Lung (tissue), 12 donors: Measurements from ENCODE around the gene TBC1D2. TPM values are rescaled to one million over a fixed set of nuclear protein-coding genes. Genes with fewer than 3 reads are reported as not detected.

Experiments
- ATAC-seq: fragments of 200-7000 bp; cut with Tn5 transposase; one replicate; pipeline ENCODE4 v1.9.1; 2020; ENCODE audit warnings: moderate number of reproducible peaks; ENCODE audit not compliant: insufficient read depth, low FRiP score
- DNase-seq, 3 donors: peaks; one replicate each; pipeline ENCODE4 v3.0.0-alpha.2; 2013 to 2017
- H3K27ac ChIP-seq, 2 donors: one replicate each; pipeline ENCODE4 v1.5.1; 2013; ENCODE audit warnings: mild to moderate bottlenecking in 2 of 2, moderate library complexity in 2 of 2, control low read depth in 1 of 2, inconsistent platforms in 1 of 2, low read depth in 1 of 2, low read length in 1 of 2
- H3K27me3 ChIP-seq, 3 donors: one replicate each; pipeline ENCODE4 v1.5.1; 2013; ENCODE audit warnings: low read length in 2 of 3; ENCODE audit not compliant: control insufficient read depth in 3 of 3, insufficient read depth in 3 of 3
- H3K36me3 ChIP-seq, 4 donors: one replicate each; pipeline ENCODE4 v1.5.1; 2013; ENCODE audit warnings: low read length in 4 of 4, mild to moderate bottlenecking in 1 of 4, moderate library complexity in 1 of 4; ENCODE audit not compliant: control insufficient read depth in 4 of 4, insufficient read depth in 4 of 4
- H3K4me1 ChIP-seq, 5 donors: one replicate each; pipeline ENCODE4 v1.5.1; 2013; ENCODE audit warnings: low read length in 5 of 5, mild to moderate bottlenecking in 2 of 5, moderate library complexity in 1 of 5; ENCODE audit not compliant: control insufficient read depth in 5 of 5, insufficient read depth in 5 of 5
- H3K4me3 ChIP-seq: one replicate; pipeline ENCODE4 v1.5.1; 2013; ENCODE audit warnings: mild to moderate bottlenecking, control low read depth, moderate library complexity
- H3K9ac ChIP-seq, 2 donors: one replicate each; pipeline ENCODE4 v1.5.1; 2013; ENCODE audit warnings: low read length in 2 of 2, control low read depth in 1 of 2; ENCODE audit not compliant: insufficient read depth in 1 of 2
- H3K9me3 ChIP-seq, 4 donors: one replicate each; pipeline ENCODE4 v1.5.1; 2013; ENCODE audit warnings: low read length in 3 of 4, mild to moderate bottlenecking in 1 of 4, moderate library complexity in 1 of 4; ENCODE audit not compliant: control insufficient read depth in 4 of 4, insufficient read depth in 3 of 4
- CTCF ChIP-seq: IDR thresholded peaks from 2 replicates; pipeline ENCODE4 v1.5.1; 2012; ENCODE audit warnings: mild to moderate bottlenecking; ENCODE audit errors: control extremely low read depth, extremely low read depth
- WGBS, 2 donors: extraction: QIAGEN DNeasy Blood & Tissue Kit; methylation state at CpG; one replicate each; pipeline ENCODE4 v1.1.7; 2013; 5-methylcytosine and 5-hydroxymethylcytosine counted together
- polyA plus RNA-seq, 2 donors: library from polyadenylated mRNA; stranded (reverse); fragments of 200-250 nt; gene quantifications; one replicate each; pipeline ENCODE4 v1.2.1, GENCODE V29; 2013
- total RNA-seq, 2 donors: library from RNA; depleted of rRNA in 1 of 2; stranded (reverse); fragments of >200 nt in 1 of 2; gene quantifications; one replicate each; pipeline ENCODE4 v1.2.1, GENCODE V29; 2014 to 2021
- donor health status: control.
- donor health status: control.
- donor health status: Bipolar disorder and iron deficiency.
- donor health status: healthy.
- donor health status: DM: yes; HTN: yes; CAD: no.

Gene TBC1D2
- total and polyA plus RNA-seq, 4 donors = 31.3 to 73.0 (median 56.1) TPM

GRCh38 chr9:98154678-98155077 lies 100.8 kb downstream of the TBC1D2 start:
- TF ChIP-seq CTCF = no peak
- DNase-seq (no peak), ATAC-seq (no peak)
- no peak overlapping the region for H3K27ac ChIP-seq
- WGBS, 2 donors = 80 to 90% methylated on average over 2 of the region's 2 CpGs
- H3K4me3 ChIP-seq = no peak overlapping the region
- H3K4me1 ChIP-seq = peaks cover 0 to 6% (median 0%) of the 10 kb centered on the region in 5 donors
- no peaks in the 10 kb centered on the region for H3K27me3 ChIP-seq
- no peaks in the 10 kb centered on the region for H3K36me3 ChIP-seq
- no peaks in the 10 kb centered on the region for H3K9me3 ChIP-seq
- H3K9ac ChIP-seq = no peak overlapping the region

GRCh38 chr9:98152526-98152925 lies 102.9 kb downstream of the TBC1D2 start:
- Histone ChIP-seq H3K4me3 (no peak overlapping the region), H3K36me3 (no peaks in the 10 kb centered on the region), H3K27me3 (no peaks in the 10 kb centered on the region), H3K27ac (no peak overlapping the region), H3K9ac (no peak overlapping the region), H3K9me3 (no peaks in the 10 kb centered on the region), H3K4me1 (peaks cover 0 to 4% (median 0%) of the 10 kb centered on the region in 5 donors)
- no peak for TF ChIP-seq CTCF
- DNase-seq (no peak), ATAC-seq (no peak)

GRCh38 chr9:98150721-98151120 lies 104.7 kb downstream of the TBC1D2 start:
- Histone ChIP-seq H3K36me3 (no peaks in the 10 kb centered on the region), H3K27ac (no peak overlapping the region), H3K9me3 (no peaks in the 10 kb centered on the region), H3K9ac (no peak overlapping the region), H3K4me3 (no peak overlapping the region), H3K4me1 (peaks cover 0 to 9% (median 0%) of the 10 kb centered on the region in 5 donors), H3K27me3 (no peaks in the 10 kb centered on the region)
- DNase-seq (no peak), ATAC-seq (no peak)
- 67 to 71% methylated on average over 3 of the region's 3 CpGs for WGBS, 2 donors
- TF ChIP-seq CTCF = no peak

GRCh38 chr9:98150164-98150563 lies 105.3 kb downstream of the TBC1D2 start:
- H3K9ac ChIP-seq = no peak overlapping the region
- H3K4me1 ChIP-seq = peaks cover 0 to 9% (median 0%) of the 10 kb centered on the region in 5 donors
- ATAC-seq = peak; percentile 50
- no peaks in the 10 kb centered on the region for H3K9me3 ChIP-seq
- DNase-seq = no peak
- H3K4me3 ChIP-seq = no peak overlapping the region
- H3K27ac ChIP-seq = peak overlapping the region in 1 of 2 donors; percentile 68
- TF ChIP-seq CTCF = no peak
- no peaks in the 10 kb centered on the region for H3K27me3 ChIP-seq
- H3K36me3 ChIP-seq = no peaks in the 10 kb centered on the region
- 65 to 83% methylated on average over 7 of the region's 7 CpGs for WGBS, 2 donors
